GM18517 (cell line): Measurements from ENCODE around the gene PLEKHM2.

Experiments used
- ATAC-seq: cut with Tn5 transposase; IDR thresholded peaks from one replicate; pipeline ENCODE4 v1.9.1; 2021; ENCODE audit warnings: mild to moderate bottlenecking, moderate library complexity; ENCODE audit not compliant: unreplicated experiment

The PLEKHM2 gene

GRCh38 chr1:15724949-15725880, 41.1 kb downstream of the PLEKHM2 start:
- ATAC-seq, result no peak

- no peak for ATAC-seq
Measured at GRCh38 chr1:15726508-15726907, 42.4 kb downstream of the PLEKHM2 start.

DNA sequence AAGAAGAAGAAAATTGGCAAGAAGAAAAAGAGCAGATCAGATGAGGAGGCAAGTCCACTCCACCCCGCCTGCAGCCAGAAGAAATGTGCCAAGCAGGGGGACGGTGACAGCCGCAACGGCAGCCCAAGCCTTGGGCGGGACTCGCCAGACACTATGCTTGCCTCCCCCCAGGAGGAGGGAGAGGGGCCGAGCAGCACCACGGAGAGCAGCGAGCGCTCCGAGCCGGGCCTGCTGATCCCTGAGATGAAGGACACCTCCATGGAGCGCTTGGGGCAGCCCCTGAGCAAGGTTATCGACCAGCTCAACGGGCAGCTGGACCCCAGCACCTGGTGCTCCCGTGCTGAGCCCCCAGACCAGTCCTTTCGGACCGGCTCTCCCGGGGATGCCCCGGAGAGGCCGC, 42.9 kb downstream of the PLEKHM2 start:
- ATAC-seq, result no peak

- no peak for ATAC-seq
Measured at GRCh38 chr1:15727424-15727823, 43.3 kb downstream of the PLEKHM2 start.

DNA sequence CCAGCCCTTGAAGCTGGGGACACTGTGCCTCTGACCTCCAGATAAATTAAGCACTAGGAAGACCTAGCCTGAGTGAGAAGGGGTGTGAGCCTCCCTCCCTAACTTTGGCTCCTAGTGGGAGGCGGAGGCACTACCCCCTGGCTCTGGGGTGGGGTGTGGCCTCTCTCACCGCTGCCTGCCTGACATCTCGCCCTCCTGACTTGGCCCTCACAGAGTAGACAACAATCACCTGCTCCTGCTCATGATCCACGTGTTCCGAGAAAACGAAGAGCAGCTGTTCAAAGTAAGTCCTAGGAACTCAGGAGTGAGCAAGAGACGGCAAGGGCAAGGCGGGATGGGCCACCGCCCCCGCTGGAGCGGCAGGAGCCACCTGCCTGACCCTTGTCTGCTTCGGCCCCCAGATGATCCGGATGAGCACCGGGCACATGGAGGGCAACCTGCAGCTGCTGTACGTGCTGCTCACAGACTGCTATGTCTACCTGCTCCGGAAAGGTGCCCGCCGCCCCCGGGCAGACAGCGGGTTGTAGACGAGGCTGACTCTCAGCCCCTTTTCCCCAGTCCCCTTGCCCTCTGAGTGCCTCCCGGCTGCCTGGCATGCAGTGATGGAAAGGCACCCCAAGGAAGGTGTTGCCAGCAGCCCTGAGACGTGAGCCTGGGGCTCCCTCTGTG, 43.9 kb downstream of the PLEKHM2 start:
- ATAC-seq, result no peak

- ATAC-seq, result no peak
Measured at GRCh38 chr1:15728937-15729657, 45.0 kb downstream of the PLEKHM2 start.

- ATAC-seq, result no peak
Measured at GRCh38 chr1:15730423-15730822, 46.3 kb downstream of the PLEKHM2 start.

DNA sequence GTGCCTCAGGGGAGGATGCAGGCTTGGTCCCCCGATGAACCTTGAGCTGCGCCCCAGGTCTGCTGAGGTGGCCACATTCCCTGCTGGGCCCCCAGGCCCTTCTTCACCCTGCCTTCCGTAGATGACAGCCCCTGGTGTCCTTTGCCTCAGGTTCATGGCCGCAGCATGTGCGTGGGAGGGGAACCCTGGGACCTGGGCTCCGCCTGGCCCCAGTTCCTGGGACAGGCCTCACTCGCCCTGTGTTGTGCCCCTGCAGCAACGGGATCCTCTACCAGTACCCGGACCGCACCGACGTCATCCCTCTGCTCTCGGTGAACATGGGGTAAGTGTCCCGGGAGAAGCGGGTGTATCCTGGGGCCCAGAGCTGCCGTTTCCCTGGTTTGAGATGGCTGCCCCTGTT, 46.8 kb downstream of the PLEKHM2 start:
- ATAC-seq, result no peak

GRCh38 chr1:15731735-15732685, 47.9 kb downstream of the PLEKHM2 start:
- ATAC-seq, result no peak

- ATAC-seq, result no peak
Measured at GRCh38 chr1:15732686-15733081, 48.6 kb downstream of the PLEKHM2 start.

DNA sequence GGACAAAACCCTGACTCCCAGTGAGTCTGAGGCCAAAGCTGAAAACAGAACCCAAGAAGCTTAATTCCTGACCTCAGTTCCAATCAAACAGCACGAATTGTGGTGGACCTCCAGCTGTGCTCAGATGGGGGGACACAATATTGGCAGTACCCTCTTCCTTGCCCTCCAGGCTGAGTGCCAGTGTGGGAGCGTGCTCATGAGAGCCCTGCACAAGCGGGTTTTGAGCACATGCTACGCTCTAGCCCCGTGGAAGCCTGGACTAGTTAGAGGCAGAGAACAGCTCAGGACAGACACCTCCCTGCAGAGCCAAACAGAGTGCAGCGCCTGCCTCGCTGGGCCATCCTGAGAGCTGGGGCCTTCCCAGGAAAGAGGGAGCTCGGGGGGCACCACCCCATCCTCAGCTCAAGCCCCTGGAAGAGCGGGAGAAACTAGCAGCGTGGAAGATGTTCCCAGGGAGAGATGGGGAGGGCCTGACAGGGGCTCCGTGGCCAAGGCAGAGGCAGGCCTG, 49.2 kb downstream of the PLEKHM2 start:
- no peak for ATAC-seq

DNA sequence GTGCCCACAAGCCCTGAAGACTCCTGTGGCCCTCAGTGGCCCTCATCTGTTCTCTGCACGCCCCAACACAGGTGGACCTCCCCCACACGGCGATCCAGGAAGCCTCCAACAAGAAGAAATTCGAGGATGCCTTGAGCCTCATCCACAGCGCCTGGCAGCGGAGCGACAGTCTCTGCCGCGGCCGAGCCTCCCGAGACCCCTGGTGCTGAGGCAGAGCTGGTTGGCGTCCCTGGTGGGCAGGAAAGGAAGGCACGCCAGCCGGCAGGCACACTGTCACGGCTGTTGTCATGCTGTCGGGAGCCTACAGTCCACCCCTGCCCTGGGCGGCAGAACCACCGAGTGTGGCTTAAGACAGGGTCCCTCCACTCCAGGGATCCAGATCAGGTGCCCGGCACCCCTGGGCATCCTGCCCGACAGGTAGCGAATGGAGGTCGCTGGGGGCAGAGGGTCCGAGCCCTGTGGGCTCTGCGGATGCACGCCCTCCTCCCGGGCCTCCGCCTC, 49.7 kb downstream of the PLEKHM2 start:
- no peak for ATAC-seq

- no peak for ATAC-seq
Measured at GRCh38 chr1:15734296-15734695, 50.2 kb downstream of the PLEKHM2 start.

- no peak for ATAC-seq
Measured at GRCh38 chr1:15734901-15735300, 50.8 kb downstream of the PLEKHM2 start.

DNA sequence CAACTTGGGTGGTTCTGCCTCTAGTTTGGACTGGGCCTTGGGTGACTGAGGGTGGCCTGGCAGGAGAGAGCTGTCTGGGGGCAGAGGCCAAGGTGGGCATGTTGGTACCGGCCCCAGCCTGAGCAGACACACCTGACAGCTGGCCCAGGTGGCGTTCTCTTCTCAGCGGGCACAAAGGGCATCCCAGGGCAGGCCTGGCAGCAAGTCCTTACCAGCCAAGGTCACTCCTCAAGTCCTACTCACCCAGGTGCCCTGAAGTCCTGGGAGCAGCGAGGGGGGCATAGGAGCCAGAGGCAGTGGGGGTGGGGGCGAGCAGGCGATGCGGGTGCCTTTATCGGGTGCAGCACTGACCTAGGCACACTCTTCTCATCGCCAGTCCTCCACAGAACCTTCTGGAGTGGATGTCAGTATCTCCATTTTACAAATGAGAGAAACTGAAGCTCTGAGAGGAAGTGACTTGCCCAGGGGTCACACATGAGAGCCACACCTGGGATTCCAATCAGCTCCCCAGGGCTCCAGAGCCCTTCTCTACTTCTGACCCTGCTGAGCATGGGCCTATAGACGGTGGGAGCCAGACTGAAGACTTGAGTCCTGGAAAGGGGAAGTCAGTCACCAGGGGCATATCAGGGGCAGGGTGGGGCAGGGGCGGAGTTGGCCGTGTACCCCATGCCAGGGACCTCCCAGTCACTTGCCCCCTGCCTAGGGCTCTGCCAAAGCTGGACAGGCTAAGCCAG, 51.4 kb downstream of the PLEKHM2 start:
- no peak for ATAC-seq

DNA sequence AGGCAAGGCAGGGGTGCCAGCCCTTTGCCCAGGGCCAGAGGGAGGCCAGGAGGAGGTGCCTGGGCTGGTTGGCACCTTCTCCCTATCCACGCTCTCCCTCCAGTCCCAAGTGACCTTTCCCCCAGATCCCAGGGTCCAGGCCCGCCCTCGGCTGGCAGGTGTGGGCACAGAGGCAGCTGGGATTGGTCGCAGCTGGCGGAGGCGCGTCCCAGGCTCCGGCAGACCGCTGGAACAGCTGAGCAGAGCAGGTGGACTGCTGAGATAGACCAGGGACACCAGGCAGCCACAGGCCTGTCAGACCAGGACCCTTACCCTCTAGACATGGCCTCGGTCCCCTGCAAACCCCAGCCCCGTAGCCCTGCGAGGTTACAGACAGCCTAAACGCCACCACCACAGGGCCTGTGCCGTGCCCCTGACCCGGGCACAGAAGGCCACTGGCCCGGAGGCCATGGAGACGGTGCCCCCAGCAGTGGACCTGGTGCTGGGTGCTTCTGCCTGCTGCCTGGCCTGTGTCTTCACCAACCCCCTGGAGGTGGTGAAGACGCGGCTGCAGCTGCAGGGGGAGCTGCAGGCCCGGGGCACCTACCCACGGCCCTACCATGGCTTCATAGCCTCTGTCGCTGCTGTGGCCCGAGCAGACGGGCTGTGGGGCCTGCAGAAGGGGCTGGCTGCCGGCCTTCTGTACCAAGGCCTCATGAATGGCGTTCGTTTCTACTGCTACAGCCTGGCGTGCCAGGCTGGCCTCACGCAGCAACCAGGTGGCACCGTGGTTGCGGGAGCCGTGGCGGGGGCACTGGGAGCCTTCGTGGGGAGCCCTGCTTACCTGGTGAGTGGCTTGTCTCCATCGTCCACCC, 52.1 kb downstream of the PLEKHM2 start, which contains the start of gene SLC25A34:
TSS of gene SLC25A34 (plus strand) at position 221 of the 854 bp plus-strand sequence. CDS start at position 449, 228 bp downstream.
- ATAC-seq, result no peak

- ATAC-seq, result no peak
Measured at GRCh38 chr1:15736892-15737261, 52.8 kb downstream of the PLEKHM2 start.
